GM18870 (cell line): ENCODE results near the gene C16orf86.
"Not testable (repeated sequence)": the region's sequence is repeated elsewhere in the genome, so short reads cannot be mapped to it uniquely, and the experiment has no call there.

Source experiments
- ATAC-seq: cut with Tn5 transposase; IDR thresholded peaks from one replicate; pipeline ENCODE4 v1.9.1; 2021; ENCODE audit warnings: moderate library complexity; ENCODE audit not compliant: unreplicated experiment

Gene C16orf86

GRCh38 chr16:67685388-67686112 lies 18.9 kb downstream of the C16orf86 start:
- ATAC-seq = no peak

DNA sequence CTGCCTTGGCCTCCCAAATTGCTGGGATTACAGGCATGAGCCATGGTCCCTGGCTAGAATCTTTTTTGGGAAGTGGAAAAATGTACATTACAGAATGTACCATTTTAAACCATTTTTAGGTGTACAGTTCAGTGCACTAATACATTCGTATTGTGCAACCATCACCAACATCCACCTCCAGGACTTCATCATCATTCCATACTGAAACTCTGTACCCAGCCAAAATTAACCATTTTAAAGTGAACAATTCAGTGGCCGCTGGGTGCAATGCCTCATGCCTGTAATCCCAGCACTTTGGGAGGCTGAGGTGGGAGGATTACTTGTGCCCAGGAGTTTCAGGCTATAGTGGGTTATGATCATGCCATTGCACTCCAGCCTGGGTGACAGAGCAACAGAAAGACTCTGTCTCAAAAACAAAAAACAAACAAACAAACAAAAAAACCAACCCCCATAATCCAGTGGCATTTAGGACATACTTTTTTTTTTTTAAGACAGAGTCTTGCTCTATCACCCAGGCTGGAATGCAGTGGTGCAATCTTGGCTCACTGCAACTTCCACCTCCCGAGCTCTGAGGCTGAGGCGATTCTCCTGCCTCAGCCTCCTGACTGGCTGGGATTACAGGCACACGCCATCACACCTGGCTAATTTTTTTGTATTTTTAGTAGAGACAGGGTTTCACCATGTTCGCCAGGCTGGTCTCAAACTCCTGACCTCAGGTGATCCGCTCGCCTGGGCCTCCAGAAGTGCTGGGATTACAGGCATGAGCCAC lies 27.1 kb downstream of the C16orf86 start:
- not testable (repeated sequence) for ATAC-seq

- ATAC-seq = no peak
Measured at GRCh38 chr16:67694611-67695010, 28.0 kb downstream of the C16orf86 start.

DNA sequence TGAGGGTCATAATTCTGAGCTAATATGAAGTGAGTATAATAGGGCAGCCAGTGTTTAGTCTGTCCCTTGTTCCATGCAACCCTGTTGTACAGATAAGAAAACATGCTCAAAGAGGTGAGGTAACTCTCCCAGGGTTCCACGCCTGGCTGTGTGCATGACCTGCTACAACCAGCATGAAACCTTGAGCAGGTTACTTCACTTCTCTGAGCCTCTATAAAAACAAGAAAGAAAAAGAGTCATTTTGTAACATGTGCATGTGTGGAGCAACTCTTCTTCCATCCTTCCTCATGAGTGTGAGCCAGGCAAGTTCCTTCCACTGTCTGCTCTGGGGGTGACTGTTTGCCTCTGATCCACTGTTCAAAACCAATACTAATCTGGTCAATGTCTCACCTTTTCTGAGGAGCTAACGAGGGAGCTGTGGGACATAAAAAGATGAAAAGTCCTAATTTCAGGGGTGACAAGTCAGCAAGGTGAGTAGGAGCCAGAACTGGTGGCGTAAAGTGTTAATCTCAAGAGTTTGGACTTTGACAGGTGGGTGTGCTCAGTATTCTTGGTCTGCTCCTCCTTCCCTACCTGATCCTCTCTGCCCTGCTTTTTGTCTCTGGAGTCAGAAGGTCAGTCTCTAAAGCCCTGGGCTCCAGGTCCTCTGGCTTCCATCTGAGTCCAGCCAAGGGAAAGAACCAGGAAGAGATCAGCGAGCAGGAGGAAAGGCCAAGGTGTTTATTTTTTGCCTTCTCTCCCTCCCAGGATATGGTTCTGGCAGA lies 31.0 kb downstream of the C16orf86 start:
- no peak for ATAC-seq

DNA sequence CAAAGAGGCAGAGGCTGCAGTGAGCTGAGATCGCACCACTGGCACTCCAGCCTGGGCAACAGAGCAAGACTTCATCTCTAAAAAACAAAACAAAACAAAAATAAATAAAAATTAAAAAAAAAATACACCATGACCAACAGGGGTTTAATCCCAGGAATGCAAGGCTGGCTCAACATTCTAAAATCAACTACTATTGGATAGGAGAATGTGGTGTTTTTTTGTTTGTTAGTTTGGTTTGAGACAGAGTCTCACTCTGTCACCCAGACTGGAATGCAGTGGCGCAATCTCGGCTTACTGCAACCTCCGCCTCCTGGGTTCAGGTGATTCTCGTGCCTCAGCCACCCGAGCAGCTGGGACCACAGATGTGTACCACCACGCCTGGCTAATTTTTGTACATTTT lies 32.7 kb downstream of the C16orf86 start:
- no peak for ATAC-seq

DNA sequence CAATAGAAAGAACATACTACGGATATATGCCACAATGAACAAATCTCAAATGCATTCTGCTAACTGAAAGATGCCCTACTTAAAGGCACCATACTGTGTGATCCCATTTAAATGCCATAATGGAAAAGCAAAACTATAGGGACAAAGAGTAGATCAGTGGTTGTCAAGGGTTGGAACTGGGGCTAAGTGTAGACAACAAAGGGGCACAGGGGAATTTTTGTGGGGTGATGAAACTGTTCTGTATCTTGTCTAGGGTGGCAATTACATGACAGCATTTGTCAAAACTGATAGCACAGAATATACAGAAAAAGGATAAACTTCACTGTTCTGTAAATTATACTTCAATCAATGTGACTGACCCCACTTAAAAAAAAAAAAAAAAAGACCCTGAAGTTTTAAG lies 34.8 kb downstream of the C16orf86 start:
- ATAC-seq = no peak

- ATAC-seq = no peak
Measured at GRCh38 chr16:67702130-67702529, 35.5 kb downstream of the C16orf86 start.

DNA sequence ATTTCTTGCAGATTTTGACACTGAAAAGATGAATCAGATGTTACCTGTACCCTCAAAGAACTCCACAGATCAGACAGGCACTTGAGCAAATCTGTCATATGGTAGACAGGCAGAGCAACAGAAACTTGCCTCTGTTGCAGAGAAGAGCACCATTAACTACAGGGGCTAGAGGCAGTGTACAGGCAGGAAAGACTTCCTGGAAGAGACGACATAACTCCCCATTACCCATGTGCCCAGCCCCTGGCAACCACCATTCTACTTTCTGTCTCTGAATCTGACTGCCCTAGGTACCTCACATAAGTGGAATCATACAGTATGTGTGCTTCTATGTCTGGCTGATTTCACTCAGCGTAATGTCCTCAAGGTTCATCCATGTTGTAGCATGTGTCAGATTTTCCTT lies 37.0 kb downstream of the C16orf86 start:
- ATAC-seq = no peak

DNA sequence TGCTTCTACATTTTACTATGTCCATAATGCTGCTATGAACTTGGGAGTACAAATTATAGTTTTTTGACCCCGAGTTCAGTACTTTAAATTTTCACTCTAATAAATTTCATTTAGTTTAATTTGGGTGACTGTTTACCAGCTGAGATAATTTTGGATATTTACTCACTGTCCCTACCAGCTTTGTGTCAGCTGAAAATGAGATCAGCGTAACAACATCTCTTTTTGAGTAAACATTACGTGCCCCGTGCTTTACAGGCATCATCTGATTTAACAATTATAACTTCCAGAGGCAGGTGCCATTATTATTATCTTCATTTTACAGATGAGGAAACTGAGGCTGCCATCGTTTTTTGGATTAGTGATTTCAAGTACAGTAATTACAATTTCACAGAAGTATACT lies 37.5 kb downstream of the C16orf86 start:
- no peak for ATAC-seq

- no peak for ATAC-seq
Measured at GRCh38 chr16:67707210-67707609, 40.6 kb downstream of the C16orf86 start.

DNA sequence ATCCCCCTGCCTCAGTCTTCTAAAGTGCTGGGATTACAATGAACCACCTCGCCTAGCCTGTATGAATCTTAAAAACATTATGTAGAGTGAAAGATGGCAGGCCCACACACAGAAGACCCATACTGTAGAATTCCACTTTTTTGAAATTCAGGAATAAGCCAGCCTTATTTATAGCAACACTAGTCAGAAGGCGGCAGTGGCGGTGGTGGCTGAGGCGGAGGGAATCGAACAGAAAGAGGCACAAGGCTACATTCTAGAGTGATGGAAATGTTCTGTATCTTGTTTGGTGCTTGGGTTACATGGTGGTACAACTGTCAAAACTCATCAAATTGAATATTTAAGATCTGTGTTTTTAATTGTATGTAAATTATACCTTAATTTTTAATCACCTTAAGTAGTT lies 41.2 kb downstream of the C16orf86 start:
- no peak for ATAC-seq

DNA sequence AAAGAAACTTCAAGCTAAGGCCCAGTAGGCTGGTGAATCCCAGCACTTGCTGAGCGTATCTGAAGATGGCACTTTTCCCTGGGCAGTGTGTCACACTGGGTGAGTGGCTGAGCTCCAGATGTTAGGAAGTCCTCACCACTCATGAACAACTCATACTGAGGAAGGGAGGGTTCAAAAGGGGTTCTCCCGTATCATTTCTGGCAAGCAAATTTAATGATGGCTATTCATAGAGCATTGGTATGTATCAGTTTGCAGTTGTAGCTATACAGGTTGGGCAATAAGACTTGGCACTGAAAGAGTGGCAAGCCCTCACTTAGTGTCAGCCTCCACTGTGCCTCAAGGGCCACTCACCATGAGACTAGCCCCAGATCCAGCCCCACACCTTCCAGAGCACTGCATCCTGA lies 41.8 kb downstream of the C16orf86 start:
- no peak for ATAC-seq

DNA sequence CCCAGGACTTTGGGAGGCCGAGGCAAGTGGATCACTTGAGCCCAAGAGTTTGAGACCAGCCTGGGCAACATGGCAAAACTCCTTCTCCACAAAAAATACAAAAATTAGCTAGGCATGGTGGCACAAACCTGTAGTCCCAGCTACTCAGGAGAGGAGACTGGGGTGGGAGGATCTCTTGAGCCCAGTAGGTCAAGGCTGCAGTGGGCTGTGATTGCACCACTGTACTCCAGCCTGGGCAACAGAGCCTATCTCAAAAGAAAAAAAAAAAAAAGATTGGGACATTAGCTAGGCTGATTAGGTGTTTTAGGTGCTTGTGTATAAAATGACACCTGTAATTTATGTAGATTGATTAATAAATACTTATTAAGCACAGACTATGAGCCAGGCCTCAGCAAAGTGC lies 42.4 kb downstream of the C16orf86 start:
- ATAC-seq = no peak

GRCh38 chr16:67710607-67711006 lies 44.0 kb downstream of the C16orf86 start:
- no peak for ATAC-seq

DNA sequence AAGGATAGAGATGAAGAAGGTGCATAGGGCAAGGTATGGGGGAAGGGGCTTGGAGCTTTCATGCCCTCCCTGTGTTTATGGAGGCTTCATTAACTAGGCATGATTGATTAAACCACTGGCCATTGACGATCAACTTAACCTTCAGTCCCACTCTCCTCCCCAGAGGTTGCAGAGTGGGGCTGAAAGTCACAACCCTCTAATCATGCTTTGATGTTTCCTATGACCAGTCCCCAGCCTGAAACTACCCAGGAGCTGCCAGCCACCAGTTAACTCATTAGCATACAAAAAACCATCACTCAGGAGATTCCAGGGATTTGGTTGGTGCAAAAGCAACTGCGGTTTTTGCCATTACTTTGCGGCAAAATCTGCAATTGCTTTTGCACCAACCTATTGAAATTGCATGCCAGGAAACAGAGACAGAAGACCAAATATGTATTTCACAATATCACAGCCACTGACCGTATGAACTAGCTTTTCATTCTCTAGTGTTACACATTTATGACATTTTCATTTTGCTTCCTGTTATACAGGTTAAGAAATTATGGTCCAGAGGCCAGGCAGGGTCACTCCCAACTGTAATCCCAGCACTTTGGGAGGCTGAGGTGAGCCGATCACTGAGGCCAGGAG lies 47.1 kb downstream of the C16orf86 start:
- ATAC-seq = no peak

- no peak for ATAC-seq
Measured at GRCh38 chr16:67714522-67714921, 47.9 kb downstream of the C16orf86 start.

DNA sequence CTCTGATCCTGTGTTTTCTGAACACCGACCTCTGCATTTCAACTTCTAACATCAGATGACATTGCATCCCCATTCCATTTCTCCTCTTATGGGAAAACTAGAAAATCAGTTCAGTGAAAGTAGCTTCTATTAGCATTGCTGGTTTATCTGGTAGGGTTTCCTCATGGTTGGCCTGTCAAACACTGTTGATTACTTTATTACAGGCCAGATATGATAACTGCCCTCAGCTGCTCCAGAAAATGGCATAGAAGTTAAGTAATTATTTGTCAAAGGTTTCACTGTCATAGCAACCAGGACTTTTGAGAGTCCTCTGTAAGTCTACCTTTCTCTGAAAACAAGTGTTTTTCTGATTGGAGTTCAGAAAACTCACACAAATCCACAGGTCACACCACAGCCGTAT lies 49.5 kb downstream of the C16orf86 start:
- ATAC-seq = no peak
